HCT116 (cell line): ENCODE data around the gene PRDM12. TPM values are rescaled to one million over a fixed set of nuclear protein-coding genes. Genes with fewer than 3 reads are reported as not detected.

Source experiments
- ATAC-seq: fragments of 200-7000 bp; cut with Tn5 transposase; 2 replicates; pipeline ENCODE4 v1.9.1; 2020; ENCODE audit warnings: mild to moderate bottlenecking, moderate library complexity
- BruUV-seq: library from RNA; stranded (reverse); fragments of 400-500 nt; replicated peaks from 2 replicates; lab custom pipeline; 2021; lab: Mats Ljungman, UMichigan
- CTCF ChIA-PET: fragments of 300-600 bp; sonication (Branson Sonifier 250); formaldehyde crosslinking; loops from one replicate; lab custom pipeline; 2021; ENCODE audit warnings: antibody characterized with exemption; lab: Charles Lee
- POLR2A ChIA-PET: fragments of 300-600, 350-600 bp; sonication (Branson Sonifier 250); formaldehyde crosslinking; loops from one replicate; lab custom pipeline; 2021; ENCODE audit warnings: antibody characterized with exemption; lab: Charles Lee
- RAD21 ChIA-PET, 2 experiments: fragments of 300-600 bp; sonication (Branson Sonifier 250); formaldehyde crosslinking; loops; one replicate each; lab custom pipeline; 2023; ENCODE audit warnings: low total read pairs in 2 of 2; ENCODE audit not compliant: uncharacterized antibody in 2 of 2, unreplicated experiment in 2 of 2, low non-redundant PET in 1 of 2; lab: Charles Lee
- DNase-seq: peaks from one replicate; pipeline ENCODE4 v3.0.0-alpha.2; 2010; ENCODE audit warnings: low read depth, low spot score
- H2AFZ ChIP-seq: fragments of 200-600 bp; shearing (Covaris generic), sonication (generic); 2 replicates; pipeline ENCODE4 v1.6.1; 2017; ENCODE audit warnings: low read depth, mixed run types, mixed read lengths, antibody characterized with exemption, low read length; ENCODE audit not compliant: poor library complexity, severe bottlenecking
- H3K27ac ChIP-seq: 2 replicates; pipeline ENCODE4 v1.5.1; 2012; ENCODE audit warnings: low read depth, low read length
- H3K27me3 ChIP-seq: fragments of 200-600 bp; sonication (generic); 2 replicates; pipeline ENCODE4 v1.6.1; 2016; ENCODE audit warnings: mixed run types, low read length, mixed read lengths; ENCODE audit not compliant: insufficient read depth
- H3K36me3 ChIP-seq, 2 experiments: fragments of 200-500 bp in 1 of 2; fragments of 200-600 bp in 1 of 2; sonication (Bioruptor generic) in 1 of 2; sonication (generic) in 1 of 2; 2 replicates each; pipeline versions ENCODE4 v1.5.1 to v1.6.1; 2014 to 2016; ENCODE audit warnings: low read length in 2 of 2, inconsistent platforms in 1 of 2, mixed read lengths in 1 of 2, mixed run types in 1 of 2; ENCODE audit not compliant: insufficient read depth in 2 of 2, control insufficient read depth in 1 of 2
- H3K4me1 ChIP-seq, 2 experiments: fragments of 200-600 bp in 1 of 2; sonication (generic) in 1 of 2; 2 replicates each; pipeline versions ENCODE4 v1.5.1 to v1.6.1; 2012 to 2017; ENCODE audit warnings: low read length in 2 of 2, inconsistent platforms in 1 of 2, mild to moderate bottlenecking in 1 of 2, mixed read lengths in 1 of 2, mixed run types in 1 of 2, moderate library complexity in 1 of 2; ENCODE audit not compliant: insufficient read depth in 2 of 2, control insufficient read depth in 1 of 2
- H3K4me2 ChIP-seq: fragments of 200-600 bp; sonication (generic); 2 replicates; pipeline ENCODE4 v1.6.1; 2017; ENCODE audit warnings: mixed run types, low read length, mixed read lengths
- H3K4me3 ChIP-seq, 2 experiments: fragments of 200-600 bp in 1 of 2; sonication (generic) in 1 of 2; replicated peaks in 1 of 2; 2 replicates each; pipeline ENCODE4 v1.5.1; 2011 to 2016; ENCODE audit warnings: low read length in 2 of 2, control low read depth in 1 of 2, low read depth in 1 of 2, mild to moderate bottlenecking in 1 of 2, mixed read lengths in 1 of 2, mixed run types in 1 of 2
- H3K79me2 ChIP-seq: fragments of 200-600 bp; sonication (generic); 2 replicates; pipeline ENCODE4 v1.6.1; 2017; ENCODE audit warnings: mild to moderate bottlenecking, mixed run types, low read length, moderate library complexity, mixed read lengths; ENCODE audit not compliant: insufficient read depth
- H3K9ac ChIP-seq: fragments of 200-600 bp; sonication (generic); 2 replicates; pipeline ENCODE4 v1.6.1; 2016; ENCODE audit warnings: low read length, mixed read lengths
- H3K9me2 ChIP-seq: fragments of 200-600 bp; sonication (generic), shearing (Covaris generic); 2 replicates; pipeline ENCODE4 v1.6.1; 2017; ENCODE audit warnings: mixed run types, mild to moderate bottlenecking, moderate library complexity; ENCODE audit not compliant: insufficient read depth
- H3K9me3 ChIP-seq, 2 experiments: fragments of 200-500 bp in 1 of 2; fragments of 200-600 bp in 1 of 2; sonication (Bioruptor generic) in 1 of 2; sonication (generic) in 1 of 2; 2 replicates each; pipeline ENCODE4 v1.6.1; 2014 to 2017; ENCODE audit warnings: low read length in 2 of 2, mixed read lengths in 2 of 2, inconsistent platforms in 1 of 2, low read depth in 1 of 2, mild to moderate bottlenecking in 1 of 2, mixed run types in 1 of 2, moderate library complexity in 1 of 2; ENCODE audit not compliant: control insufficient read depth in 1 of 2, insufficient read depth in 1 of 2
- H4K20me1 ChIP-seq: fragments of 200-600 bp; sonication (generic), shearing (Covaris generic); 2 replicates; pipeline ENCODE4 v1.6.1; 2017; ENCODE audit warnings: mixed run types, mild to moderate bottlenecking, moderate library complexity; ENCODE audit not compliant: insufficient read depth
- ATF3 ChIP-seq: IDR thresholded peaks from 2 replicates; pipeline ENCODE4 v1.6.1; 2012
- CBX3 ChIP-seq: IDR thresholded peaks from 2 replicates; pipeline ENCODE4 v1.6.1; 2012; ENCODE audit warnings: low read depth
- CTCF ChIP-seq, 3 experiments: fragments of 200-600 bp in 1 of 3; sonication (generic) in 1 of 3; IDR thresholded peaks in 2 of 3; conservative IDR thresholded peaks in 1 of 3; 2 replicates each; pipeline ENCODE4 v1.5.1; 2012 to 2017; ENCODE audit warnings: low read depth in 2 of 3, low read length in 2 of 3, antibody characterized with exemption in 1 of 3, borderline replicate concordance in 1 of 3, control low read depth in 1 of 3, mild to moderate bottlenecking in 1 of 3, mixed read lengths in 1 of 3, mixed run types in 1 of 3, moderate library complexity in 1 of 3; ENCODE audit not compliant: insufficient read depth in 1 of 3
- EGR1 ChIP-seq: IDR thresholded peaks from 2 replicates; pipeline ENCODE4 v1.6.1; 2012; ENCODE audit warnings: low read depth
- ELF1 ChIP-seq: IDR thresholded peaks from 2 replicates; pipeline ENCODE4 v1.6.1; 2012; ENCODE audit warnings: low read depth, borderline replicate concordance
- FOSL1 ChIP-seq: IDR thresholded peaks from 2 replicates; pipeline ENCODE4 v1.6.1; 2012; ENCODE audit warnings: low read depth
- JUND ChIP-seq: IDR thresholded peaks from 2 replicates; pipeline ENCODE4 v1.6.1; 2012
- MAX ChIP-seq: IDR thresholded peaks from 2 replicates; pipeline ENCODE4 v1.6.1; 2012
- POLR2A ChIP-seq: IDR thresholded peaks from 2 replicates; pipeline ENCODE4 v1.7.0; 2011; ENCODE audit warnings: borderline replicate concordance; ENCODE audit not compliant: insufficient read depth, insufficient read length; ENCODE audit errors: extremely low read depth
- POLR2AphosphoS5 ChIP-seq: IDR thresholded peaks from 2 replicates; pipeline ENCODE4 v1.6.1; 2011; ENCODE audit warnings: mild to moderate bottlenecking, low read depth, low read length, moderate library complexity
- RAD21 ChIP-seq: IDR thresholded peaks from 2 replicates; pipeline ENCODE4 v1.6.1; 2012; ENCODE audit warnings: low read depth, mild to moderate bottlenecking
- SIN3A ChIP-seq: IDR thresholded peaks from 2 replicates; pipeline ENCODE4 v1.6.1; 2012; ENCODE audit warnings: low read depth
- TCF7L2 ChIP-seq: IDR thresholded peaks from 2 replicates; pipeline ENCODE4 v1.7.0; 2011; ENCODE audit warnings: borderline replicate concordance, inconsistent platforms; ENCODE audit not compliant: insufficient read depth, insufficient read length; ENCODE audit errors: extremely low read depth
- ZBTB33 ChIP-seq: IDR thresholded peaks from 2 replicates; pipeline ENCODE4 v1.6.1; 2011; ENCODE audit warnings: mild to moderate bottlenecking, low read length, moderate library complexity; ENCODE audit not compliant: insufficient replicate concordance; ENCODE audit errors: extremely low read depth
- ZFX ChIP-seq: fragments of 450-650 bp; IDR thresholded peaks from 2 replicates; pipeline ENCODE4 v1.6.1; 2017
- ZNF274 ChIP-seq: fragments of 200-500 bp; sonication (Bioruptor generic); IDR thresholded peaks from 2 replicates; pipeline ENCODE4 v1.6.1; 2014; ENCODE audit warnings: mild to moderate bottlenecking, low read depth, low read length, inconsistent platforms
- intact Hi-C: fragments of 100-400 bp; cut with micrococcal nuclease; formaldehyde crosslinking; loops from 2 replicates; pipeline ENCODE4 v1.10.0; 2022
- total RNA-seq: library from RNA; stranded (reverse); gene quantifications from one replicate; pipeline ENCODE4 v1.2.1, GENCODE V29; 2021; ENCODE audit not compliant: unreplicated experiment

Gene PRDM12
- total RNA-seq, 1 experiment from 2014 or later, result 0.54 TPM

- Histone ChIP-seq H3K27ac (no peak overlapping the region), H3K4me1 (no peaks in the 10 kb centered on the region; a peak in 1 of 4 replicates), H3K79me2 (no peaks in the 10 kb centered on the region), H3K27me3 (no peaks in the 10 kb centered on the region), H3K9me3 (no peaks in the 10 kb centered on the region), H3K9ac (no peak overlapping the region), H3K4me3 (no peak overlapping the region), H2AFZ (no peak overlapping the region), H3K36me3 (no peaks in the 10 kb centered on the region), H4K20me1 (no peaks in the 10 kb centered on the region), H3K4me2 (no peak overlapping the region), H3K9me2 (no peaks in the 10 kb centered on the region)
- intact Hi-C loops, result no loop called here
- POLR2A ChIA-PET, result no interaction called here
- DNase-seq (no peak), ATAC-seq (0 out of 2 replicates have a peak, but pooled peaks have one; percentile 35)
- TF ChIP-seq CTCF (IDR thresholded peaks at IDR 0.05 in 2 of 3, conservative IDR thresholded peaks at IDR 0.05 in 1 of 3; ENCODE audit: borderline replicate concordance in 1 of 3, insufficient read depth in 1 of 3, low read depth in 2 of 3, low read length in 2 of 3) (0 out of 6 replicates have a peak, but pooled peaks of 1 of the 3 experiments have one; percentile 15), ZFX (no peak)
- BruUV-seq, result no TSS peak
- CTCF ChIA-PET, result no interaction called here
- RAD21 ChIA-PET, result no interaction called here
Observed at GRCh38 chr9:130662099-130662969, 2.1 kb upstream of the PRDM12 start.

GRCh38 chr9:130662970-130663257 lies 1.5 kb upstream of the PRDM12 start:
- Histone ChIP-seq H3K36me3 (no peaks in the 10 kb centered on the region), H4K20me1 (no peaks in the 10 kb centered on the region), H3K9me3 (no peaks in the 10 kb centered on the region), H3K4me2 (no peak overlapping the region), H3K9me2 (no peaks in the 10 kb centered on the region), H3K4me1 (no peaks in the 10 kb centered on the region; a peak in 1 of 4 replicates), H2AFZ (no peak overlapping the region), H3K79me2 (no peaks in the 10 kb centered on the region), H3K9ac (no peak overlapping the region), H3K4me3 (no peak overlapping the region), H3K27ac (no peak overlapping the region), H3K27me3 (no peaks in the 10 kb centered on the region)
- ChIA-PET POLR2A (no interaction called here), CTCF (no interaction called here), RAD21 (no interaction called here)
- intact Hi-C loops, result no loop called here
- BruUV-seq, result no TSS peak
- no peak for ATAC-seq
- no peak for DNase-seq
- no peak for TF ChIP-seq ZNF274
- no peak for TF ChIP-seq RAD21
- no peak for TF ChIP-seq ZFX
- TF ChIP-seq CBX3, result no peak
- TF ChIP-seq JUND, result no peak
- TF ChIP-seq MAX, result no peak
- TF ChIP-seq ATF3, result no peak
- TF ChIP-seq ELF1, result no peak
- TF ChIP-seq TCF7L2, result no peak
- no peak for TF ChIP-seq SIN3A
- no peak for TF ChIP-seq ZBTB33
- no peak for TF ChIP-seq EGR1
- TF ChIP-seq POLR2AphosphoS5, result no peak
- no peak for TF ChIP-seq POLR2A
- TF ChIP-seq FOSL1, result no peak
